Liver (tissue), 9 donors: Measurements from ENCODE around the gene ANXA3. TPM values are rescaled to one million over a fixed set of nuclear protein-coding genes. Genes with fewer than 3 reads are reported as not detected.

Experiments
- DNase-seq: peaks from one replicate; pipeline ENCODE4 v3.0.0-alpha.2; 2017; ENCODE audit warnings: low spot score
- H3K27ac ChIP-seq, 2 donors: one replicate each; pipeline ENCODE4 v1.7.0; 2013; ENCODE audit warnings: inconsistent platforms in 2 of 2, low read length in 2 of 2, control low read depth in 1 of 2, low read depth in 1 of 2, mild to moderate bottlenecking in 1 of 2
- H3K27me3 ChIP-seq, 4 donors: one replicate each; pipeline versions ENCODE4 v1.6.1 to v1.7.0; 2013; ENCODE audit warnings: low read length in 3 of 4, inconsistent platforms in 1 of 4, mild to moderate bottlenecking in 1 of 4, moderate library complexity in 1 of 4; ENCODE audit not compliant: control insufficient read depth in 4 of 4, insufficient read depth in 4 of 4
- H3K36me3 ChIP-seq, 4 donors: one replicate each; pipeline versions ENCODE4 v1.6.1 to v1.7.0; 2013; ENCODE audit warnings: low read length in 3 of 4, mild to moderate bottlenecking in 3 of 4, low read depth in 1 of 4, moderate library complexity in 1 of 4; ENCODE audit not compliant: control insufficient read depth in 4 of 4, insufficient read depth in 3 of 4
- H3K4me1 ChIP-seq, 4 donors: one replicate each; pipeline versions ENCODE4 v1.6.1 to v1.7.0; 2013; ENCODE audit warnings: low read length in 3 of 4, mild to moderate bottlenecking in 3 of 4, moderate library complexity in 1 of 4; ENCODE audit not compliant: control insufficient read depth in 4 of 4, insufficient read depth in 4 of 4
- H3K4me3 ChIP-seq, 3 donors: one replicate each; pipeline versions ENCODE4 v1.6.1 to v1.7.0; 2013; ENCODE audit warnings: low read length in 3 of 3, control low read depth in 1 of 3, low read depth in 1 of 3, mild to moderate bottlenecking in 1 of 3
- H3K9ac ChIP-seq, 2 donors: one replicate each; pipeline ENCODE4 v1.7.0; 2013; ENCODE audit warnings: low read length in 2 of 2, mild to moderate bottlenecking in 2 of 2, moderate library complexity in 2 of 2, control low read depth in 1 of 2, low read depth in 1 of 2
- H3K9me3 ChIP-seq, 4 donors: one replicate each; pipeline versions ENCODE4 v1.6.1 to v1.7.0; 2013; ENCODE audit warnings: low read length in 3 of 4; ENCODE audit not compliant: control insufficient read depth in 4 of 4
- EGR1 ChIP-seq, 2 donors: IDR thresholded peaks; 2 replicates each; pipeline ENCODE4 v1.6.1; 2016 to 2018; ENCODE audit warnings: antibody characterized with exemption in 2 of 2, low read depth in 2 of 2
- FOXA1 ChIP-seq: IDR thresholded peaks from 2 replicates; pipeline ENCODE4 v1.6.1; 2016; ENCODE audit warnings: antibody characterized with exemption
- FOXA2 ChIP-seq: IDR thresholded peaks from 2 replicates; pipeline ENCODE4 v1.6.1; 2016; ENCODE audit warnings: antibody characterized with exemption
- GABPA ChIP-seq, 2 donors: IDR thresholded peaks in 1 of 2; conservative IDR thresholded peaks in 1 of 2; 2 replicates each; pipeline ENCODE4 v1.6.1; 2016; ENCODE audit warnings: antibody characterized with exemption in 2 of 2, mild to moderate bottlenecking in 1 of 2, moderate library complexity in 1 of 2
- HNF4A ChIP-seq, 2 donors: conservative IDR thresholded peaks; 2 replicates each; pipeline ENCODE4 v1.6.1; 2016; ENCODE audit warnings: antibody characterized with exemption in 2 of 2, mild to moderate bottlenecking in 2 of 2
- HNF4G ChIP-seq: IDR thresholded peaks from 2 replicates; pipeline ENCODE4 v1.6.1; 2016; ENCODE audit warnings: antibody characterized with exemption
- JUND ChIP-seq, 2 donors: IDR thresholded peaks; 2 replicates each; pipeline ENCODE4 v1.6.1; 2016; ENCODE audit warnings: antibody characterized with exemption in 2 of 2
- RAD21 ChIP-seq, 2 donors: IDR thresholded peaks; 2 replicates each; pipeline ENCODE4 v1.6.1; 2016; ENCODE audit warnings: antibody characterized with exemption in 2 of 2, mild to moderate bottlenecking in 2 of 2
- RXRA ChIP-seq, 2 donors: IDR thresholded peaks; 2 replicates each; pipeline ENCODE4 v1.6.1; 2017 to 2018; ENCODE audit warnings: antibody characterized with exemption in 2 of 2, mild to moderate bottlenecking in 1 of 2
- YY1 ChIP-seq: IDR thresholded peaks from 2 replicates; pipeline ENCODE4 v1.6.1; 2016; ENCODE audit warnings: antibody characterized with exemption, mild to moderate bottlenecking
- WGBS: extraction: QIAGEN DNeasy Blood & Tissue Kit; methylation state at CpG from one replicate; pipeline ENCODE4 v1.1.7; 2013; 5-methylcytosine and 5-hydroxymethylcytosine counted together
- polyA plus RNA-seq, 2 donors: library from polyadenylated mRNA; stranded (reverse) in 1 of 2; unstranded in 1 of 2; fragments of 200-250 nt in 1 of 2; fragments of >200 nt in 1 of 2; fragmentation: Nextera tagmentation in 1 of 2; extraction: Ambion mirVana in 1 of 2; gene quantifications; one replicate each; pipeline versions ENCODE4 v1.2.1 to v1.2.3, GENCODE V29; 2013 to 2015
- total RNA-seq, 2 donors: library from RNA; depleted of rRNA; stranded (reverse); fragments of >200 nt; gene quantifications; one replicate each; pipeline ENCODE4 v1.2.3, GENCODE V29; 2014
- TF ChIP-seq, protein P1 (sequence below): fragments of 150-350 bp; IDR thresholded peaks from 2 replicates; pipeline ENCODE4 v1.5.1; 2017; ENCODE audit warnings: improper control_type of control experiment, low read depth, low read length; ENCODE audit not compliant: missing input control
- TF ChIP-seq, protein P2 (sequence below): IDR thresholded peaks from 2 replicates; pipeline ENCODE4 v1.6.1; 2016; ENCODE audit warnings: antibody characterized with exemption, mild to moderate bottlenecking
- TF ChIP-seq, protein P3 (sequence below): IDR thresholded peaks from 2 replicates; pipeline ENCODE4 v1.6.1; 2016; ENCODE audit warnings: antibody characterized with exemption
- TF ChIP-seq, protein P4 (sequence below): IDR thresholded peaks from 2 replicates; pipeline ENCODE4 v1.6.1; 2016; ENCODE audit warnings: antibody characterized with exemption
- donor health status: healthy.
- donor health status: healthy.
- donor health status: healthy.
- donor health status: healthy.
- donor health status: healthy.

The ANXA3 gene
- total and polyA plus RNA-seq, 4 donors: 1.7 to 16.4 (median 3.4) TPM

DNA sequence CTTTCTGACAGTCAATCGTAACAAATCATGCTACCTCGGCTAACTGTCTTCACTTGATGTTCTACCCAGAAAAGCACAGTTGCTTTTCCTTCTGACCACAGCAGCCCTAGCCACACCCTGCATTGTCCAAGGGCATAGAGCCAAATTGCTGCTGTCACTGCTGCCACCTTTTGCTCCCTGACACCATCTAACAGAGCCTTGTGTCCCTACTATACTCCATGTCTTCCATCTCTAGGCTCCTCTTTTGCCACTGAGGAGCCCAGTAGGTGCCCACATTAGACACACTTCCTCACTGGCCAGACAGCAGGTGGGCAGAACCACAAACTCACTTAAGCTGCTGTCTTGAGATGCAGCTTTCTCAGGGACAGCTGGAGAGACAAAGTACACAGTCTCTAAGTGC is 91.4 kb downstream of the ANXA3 start:
- no peaks in the 10 kb centered on the region for H3K9me3 ChIP-seq
- no peak overlapping the region for H3K9ac ChIP-seq
- H3K27me3 ChIP-seq: no peaks in the 10 kb centered on the region
- DNase-seq: no peak
- H3K36me3 ChIP-seq: no peaks in the 10 kb centered on the region
- peaks cover 0 to 2% (median 0%) of the 10 kb centered on the region in 4 donors for H3K4me1 ChIP-seq
- no peak overlapping the region for H3K4me3 ChIP-seq
- TF ChIP-seq YY1 (no peak), GABPA (IDR thresholded peaks at IDR 0.05 in 1 of 2, conservative IDR thresholded peaks at IDR 0.05 in 1 of 2) (no peak), HNF4G (no peak), EGR1 (IDR thresholded peaks at IDR 0.05; ENCODE audit: low read depth in 2 of 2) (no peak), RXRA (IDR thresholded peaks at IDR 0.05) (no peak), JUND (IDR thresholded peaks at IDR 0.05) (no peak), RAD21 (IDR thresholded peaks at IDR 0.05) (no peak), FOXA1 (no peak)
- TF ChIP-seq, protein P1, sequence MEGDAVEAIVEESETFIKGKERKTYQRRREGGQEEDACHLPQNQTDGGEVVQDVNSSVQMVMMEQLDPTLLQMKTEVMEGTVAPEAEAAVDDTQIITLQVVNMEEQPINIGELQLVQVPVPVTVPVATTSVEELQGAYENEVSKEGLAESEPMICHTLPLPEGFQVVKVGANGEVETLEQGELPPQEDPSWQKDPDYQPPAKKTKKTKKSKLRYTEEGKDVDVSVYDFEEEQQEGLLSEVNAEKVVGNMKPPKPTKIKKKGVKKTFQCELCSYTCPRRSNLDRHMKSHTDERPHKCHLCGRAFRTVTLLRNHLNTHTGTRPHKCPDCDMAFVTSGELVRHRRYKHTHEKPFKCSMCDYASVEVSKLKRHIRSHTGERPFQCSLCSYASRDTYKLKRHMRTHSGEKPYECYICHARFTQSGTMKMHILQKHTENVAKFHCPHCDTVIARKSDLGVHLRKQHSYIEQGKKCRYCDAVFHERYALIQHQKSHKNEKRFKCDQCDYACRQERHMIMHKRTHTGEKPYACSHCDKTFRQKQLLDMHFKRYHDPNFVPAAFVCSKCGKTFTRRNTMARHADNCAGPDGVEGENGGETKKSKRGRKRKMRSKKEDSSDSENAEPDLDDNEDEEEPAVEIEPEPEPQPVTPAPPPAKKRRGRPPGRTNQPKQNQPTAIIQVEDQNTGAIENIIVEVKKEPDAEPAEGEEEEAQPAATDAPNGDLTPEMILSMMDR: no peak
- TF ChIP-seq, protein P2, sequence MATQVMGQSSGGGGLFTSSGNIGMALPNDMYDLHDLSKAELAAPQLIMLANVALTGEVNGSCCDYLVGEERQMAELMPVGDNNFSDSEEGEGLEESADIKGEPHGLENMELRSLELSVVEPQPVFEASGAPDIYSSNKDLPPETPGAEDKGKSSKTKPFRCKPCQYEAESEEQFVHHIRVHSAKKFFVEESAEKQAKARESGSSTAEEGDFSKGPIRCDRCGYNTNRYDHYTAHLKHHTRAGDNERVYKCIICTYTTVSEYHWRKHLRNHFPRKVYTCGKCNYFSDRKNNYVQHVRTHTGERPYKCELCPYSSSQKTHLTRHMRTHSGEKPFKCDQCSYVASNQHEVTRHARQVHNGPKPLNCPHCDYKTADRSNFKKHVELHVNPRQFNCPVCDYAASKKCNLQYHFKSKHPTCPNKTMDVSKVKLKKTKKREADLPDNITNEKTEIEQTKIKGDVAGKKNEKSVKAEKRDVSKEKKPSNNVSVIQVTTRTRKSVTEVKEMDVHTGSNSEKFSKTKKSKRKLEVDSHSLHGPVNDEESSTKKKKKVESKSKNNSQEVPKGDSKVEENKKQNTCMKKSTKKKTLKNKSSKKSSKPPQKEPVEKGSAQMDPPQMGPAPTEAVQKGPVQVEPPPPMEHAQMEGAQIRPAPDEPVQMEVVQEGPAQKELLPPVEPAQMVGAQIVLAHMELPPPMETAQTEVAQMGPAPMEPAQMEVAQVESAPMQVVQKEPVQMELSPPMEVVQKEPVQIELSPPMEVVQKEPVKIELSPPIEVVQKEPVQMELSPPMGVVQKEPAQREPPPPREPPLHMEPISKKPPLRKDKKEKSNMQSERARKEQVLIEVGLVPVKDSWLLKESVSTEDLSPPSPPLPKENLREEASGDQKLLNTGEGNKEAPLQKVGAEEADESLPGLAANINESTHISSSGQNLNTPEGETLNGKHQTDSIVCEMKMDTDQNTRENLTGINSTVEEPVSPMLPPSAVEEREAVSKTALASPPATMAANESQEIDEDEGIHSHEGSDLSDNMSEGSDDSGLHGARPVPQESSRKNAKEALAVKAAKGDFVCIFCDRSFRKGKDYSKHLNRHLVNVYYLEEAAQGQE: no peak
- WGBS: 74% methylated on average over 2 of the region's 2 CpGs
- no peak overlapping the region for H3K27ac ChIP-seq

DNA sequence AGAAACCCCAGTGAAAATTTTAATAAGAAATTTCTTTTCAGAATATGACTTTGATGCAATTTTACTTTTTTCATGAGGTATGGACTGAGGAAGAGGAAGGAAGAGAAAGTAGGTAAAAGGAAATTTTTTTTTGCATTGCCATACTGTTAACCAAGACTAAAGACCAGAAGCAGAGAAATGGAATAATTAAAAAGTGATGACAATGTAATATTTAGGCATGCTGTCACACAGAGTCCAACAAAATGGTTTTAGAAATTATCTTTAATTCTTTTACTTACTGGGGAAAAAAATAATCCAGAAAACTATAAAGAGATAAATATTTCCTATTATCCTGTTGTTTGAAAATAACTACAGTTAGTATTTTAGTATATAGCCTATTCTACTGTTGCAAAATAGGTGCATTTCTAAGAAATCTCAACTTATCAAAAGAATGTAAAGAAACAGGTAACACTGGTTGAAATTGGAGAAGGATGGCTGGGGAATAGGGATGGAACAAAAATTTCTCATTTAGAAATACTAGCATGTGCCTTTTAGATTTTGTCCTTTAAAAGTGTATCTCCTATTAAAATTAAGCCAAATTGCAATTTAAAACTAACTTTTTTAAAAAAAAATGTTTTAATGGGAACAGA is 92.6 kb downstream of the ANXA3 start:
- TF ChIP-seq, protein P3, sequence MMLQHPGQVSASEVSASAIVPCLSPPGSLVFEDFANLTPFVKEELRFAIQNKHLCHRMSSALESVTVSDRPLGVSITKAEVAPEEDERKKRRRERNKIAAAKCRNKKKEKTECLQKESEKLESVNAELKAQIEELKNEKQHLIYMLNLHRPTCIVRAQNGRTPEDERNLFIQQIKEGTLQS: no peak
- TF ChIP-seq, protein P4, sequence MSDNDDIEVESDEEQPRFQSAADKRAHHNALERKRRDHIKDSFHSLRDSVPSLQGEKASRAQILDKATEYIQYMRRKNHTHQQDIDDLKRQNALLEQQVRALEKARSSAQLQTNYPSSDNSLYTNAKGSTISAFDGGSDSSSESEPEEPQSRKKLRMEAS: no peak
- TF ChIP-seq FOXA1 (no peak), YY1 (no peak), FOXA2 (no peak), RAD21 (IDR thresholded peaks at IDR 0.05) (no peak), HNF4G (no peak), HNF4A (conservative IDR thresholded peaks at IDR 0.05) (no peak), RXRA (IDR thresholded peaks at IDR 0.05) (no peak)
- Histone ChIP-seq H3K9me3 (no peaks in the 10 kb centered on the region), H3K36me3 (no peaks in the 10 kb centered on the region), H3K27ac (no peak overlapping the region), H3K4me1 (peaks cover 0 to 2% (median 0%) of the 10 kb centered on the region in 4 donors), H3K27me3 (no peaks in the 10 kb centered on the region), H3K4me3 (no peak overlapping the region), H3K9ac (no peak overlapping the region)
- DNase-seq: no peak
